ENCODE data around the gene FLVCR1. TPM values are rescaled to one million over a fixed set of nuclear protein-coding genes. Genes with fewer than 3 reads are reported as not detected.

The FLVCR1 gene
- total RNA-seq, 1 donor from 2014 or later: 11.3 TPM

- Histone ChIP-seq H3K27me3 (peaks cover 14% of the 10 kb centered on the region), H3K36me3 (no peaks in the 10 kb centered on the region), H3K4me1 (peaks cover 8% of the 10 kb centered on the region), H3K9me3 (no peaks in the 10 kb centered on the region), H3K27ac (no peak overlapping the region), H3K4me3 (no peak overlapping the region)
- no peak for ATAC-seq
- intact Hi-C loops (cut with DNase I): no loop called here
- no peak for DNase-seq
- no peak for TF ChIP-seq CTCF (IDR thresholded peaks at IDR 0.05)
These were observed 87.5 kb downstream of the FLVCR1 start for GRCh38 chr1:212945463-212946160.

GRCh38 chr1:212946872-212947271, 88.8 kb downstream of the FLVCR1 start:
- no peaks in the 10 kb centered on the region for H3K9me3 ChIP-seq
- no peak for TF ChIP-seq CTCF (IDR thresholded peaks at IDR 0.05)
- intact Hi-C loops (cut with DNase I): no loop called here

More at GRCh38 chr1:212946872-212947271, 88.8 kb downstream of the FLVCR1 start:
- no peak for DNase-seq
- peaks cover 20% of the 10 kb centered on the region for H3K27me3 ChIP-seq
- no peak overlapping the region for H3K4me3 ChIP-seq
- no peaks in the 10 kb centered on the region for H3K36me3 ChIP-seq
- no peak overlapping the region for H3K27ac ChIP-seq
- ATAC-seq: no peak
- H3K4me1 ChIP-seq: peaks cover 13% of the 10 kb centered on the region

Other genes starting within 250 kb of the FLVCR1 start
- gene ATF3, start 249.5 kb upstream of the FLVCR1 start, total RNA-seq: 28.9 TPM
- gene BATF3, start 158.4 kb upstream of the FLVCR1 start, total RNA-seq: 10.0 TPM
- gene NSL1, start 66.5 kb upstream of the FLVCR1 start, total RNA-seq: 30.2 TPM
- 13.0 TPM for gene TATDN3, start 66.4 kb upstream of the FLVCR1 start, total RNA-seq
- not detected for gene SPATA45, start 10.6 kb upstream of the FLVCR1 start, total RNA-seq
- 1.9 TPM for gene VASH2, start 92.3 kb downstream of the FLVCR1 start, total RNA-seq
- gene ANGEL2, start 157.6 kb downstream of the FLVCR1 start, total RNA-seq: 32.9 TPM
- gene RPS6KC1, start 193.0 kb downstream of the FLVCR1 start, total RNA-seq: 15.1 TPM